CD14-positive monocyte (primary cell): ENCODE measurements around the gene TICAM1. TPM values are rescaled to one million over a fixed set of nuclear protein-coding genes. Genes with fewer than 3 reads are reported as not detected.

Source experiments
- DNase-seq, 3 donors: peaks; one replicate each; pipeline ENCODE4 v3.0.0-alpha.2; 2011 to 2022
- H2AFZ ChIP-seq: 2 replicates; pipeline ENCODE4 v1.6.0; 2012; ENCODE audit warnings: mild to moderate bottlenecking, low read depth, low read length, inconsistent platforms; ENCODE audit not compliant: insufficient read depth, poor library complexity, severe bottlenecking
- H3K27ac ChIP-seq, 2 donors: 1 replicate in 1 of 2; 2 replicates in 1 of 2; pipeline ENCODE4 v1.5.1; 2012 to 2013; ENCODE audit warnings: low read length in 2 of 2, control low read depth in 1 of 2, inconsistent platforms in 1 of 2, low read depth in 1 of 2, mild to moderate bottlenecking in 1 of 2
- H3K27me3 ChIP-seq, 2 donors: one replicate each; pipeline versions ENCODE4 v1.6.0 to v1.6.1; 2011 to 2013; ENCODE audit warnings: low read length in 2 of 2; ENCODE audit not compliant: control insufficient read depth in 2 of 2, insufficient read depth in 2 of 2
- H3K36me3 ChIP-seq, 2 donors: replicated peaks in 1 of 2; 1 replicate in 1 of 2; 2 replicates in 1 of 2; pipeline versions ENCODE4 v1.5.1 to v1.6.1; 2012 to 2013; ENCODE audit warnings: low read length in 2 of 2, control low read depth in 1 of 2, inconsistent platforms in 1 of 2, mild to moderate bottlenecking in 1 of 2; ENCODE audit not compliant: insufficient read depth in 2 of 2, control insufficient read depth in 1 of 2
- H3K4me1 ChIP-seq, 2 donors: 1 replicate in 1 of 2; 2 replicates in 1 of 2; pipeline versions ENCODE4 v1.5.1 to v1.6.1; 2012 to 2013; ENCODE audit warnings: low read length in 2 of 2, control low read depth in 1 of 2, inconsistent platforms in 1 of 2, mild to moderate bottlenecking in 1 of 2, moderate library complexity in 1 of 2; ENCODE audit not compliant: insufficient read depth in 2 of 2, control insufficient read depth in 1 of 2
- H3K4me2 ChIP-seq: replicated peaks from 2 replicates; pipeline ENCODE3; 2012; ENCODE audit warnings: low read length, moderate library complexity, mild to moderate bottlenecking; ENCODE audit not compliant: poor library complexity, severe bottlenecking; ENCODE audit errors: extremely low read depth
- H3K4me3 ChIP-seq, 3 experiments: fragments of 200-600 bp in 1 of 3; sonication (generic) in 1 of 3; replicated peaks in 1 of 3; 1 replicate in 2 of 3; 2 replicates in 1 of 3; pipeline ENCODE4 v1.5.1; 2011 to 2013; ENCODE audit warnings: low read length in 3 of 3, mild to moderate bottlenecking in 3 of 3, control low read depth in 2 of 3, low read depth in 2 of 3, inconsistent platforms in 1 of 3, moderate library complexity in 1 of 3
- H3K79me2 ChIP-seq: 2 replicates; pipeline ENCODE4 v1.6.0; 2012; ENCODE audit warnings: mild to moderate bottlenecking, control low read depth, inconsistent platforms, low read length, moderate library complexity; ENCODE audit not compliant: insufficient read depth
- H3K9ac ChIP-seq: 2 replicates; pipeline ENCODE4 v1.6.0; 2017; ENCODE audit warnings: low read length, mild to moderate bottlenecking; ENCODE audit not compliant: insufficient read depth, poor library complexity, severe bottlenecking
- H3K9me3 ChIP-seq, 2 donors: replicated peaks in 1 of 2; 1 replicate in 1 of 2; 2 replicates in 1 of 2; pipeline versions ENCODE4 v1.5.1 to v1.6.1; 2012 to 2013; ENCODE audit warnings: low read length in 2 of 2, control low read depth in 1 of 2; ENCODE audit not compliant: control insufficient read depth in 1 of 2, insufficient read depth in 1 of 2
- H4K20me1 ChIP-seq: 2 replicates; pipeline ENCODE4 v1.6.0; 2012; ENCODE audit warnings: mild to moderate bottlenecking, low read length, control low read depth, moderate library complexity; ENCODE audit not compliant: insufficient read depth
- H3K27ac Mint-ChIP-seq, 7 donors: one replicate each; pipeline ENCODE4 v1.8.0; 2020; ENCODE audit warnings: mild to moderate bottlenecking in 7 of 7, mixed read lengths in 7 of 7, moderate library complexity in 6 of 7, inconsistent platforms in 2 of 7
- H3K27me3 Mint-ChIP-seq, 3 donors: one replicate each; pipeline ENCODE4 v1.8.0; 2021 to 2022; ENCODE audit warnings: low read depth in 3 of 3, mild to moderate bottlenecking in 3 of 3, mixed read lengths in 3 of 3, moderate library complexity in 3 of 3, inconsistent platforms in 1 of 3
- H3K36me3 Mint-ChIP-seq, 2 donors: one replicate each; pipeline ENCODE4 v1.8.0; 2020; ENCODE audit warnings: mixed read lengths in 2 of 2, inconsistent platforms in 1 of 2, mild to moderate bottlenecking in 1 of 2
- H3K4me1 Mint-ChIP-seq: one replicate; pipeline ENCODE4 v1.8.0; 2020; ENCODE audit warnings: mild to moderate bottlenecking, mixed read lengths
- H3K4me3 Mint-ChIP-seq, 2 donors: one replicate each; pipeline ENCODE4 v1.8.0; 2020; ENCODE audit warnings: mild to moderate bottlenecking in 2 of 2, mixed read lengths in 2 of 2, moderate library complexity in 1 of 2
- H3K9me3 Mint-ChIP-seq, 7 donors: one replicate each; pipeline ENCODE4 v1.8.0; 2020 to 2022; ENCODE audit warnings: mixed read lengths in 7 of 7, mild to moderate bottlenecking in 6 of 7, moderate library complexity in 6 of 7, inconsistent platforms in 2 of 7
- WGBS: methylation state at CpG from one replicate; pipeline ENCODE4 v1.1.5; 2013; ENCODE audit warnings: missing lambda C conversion rate; ENCODE audit not compliant: insufficient coverage; 5-methylcytosine and 5-hydroxymethylcytosine counted together
- intact Hi-C, 2 donors: fragments of 100-400 bp; cut with micrococcal nuclease; formaldehyde crosslinking; loops; one replicate each; pipeline versions ENCODE4 v1.15.0 to v1.15.1; 2023
- polyA plus RNA-seq, 3 donors: library from polyadenylated mRNA; depleted of rRNA in 1 of 3; unstranded in 2 of 3; stranded (reverse) in 1 of 3; fragments of 300-500 nt in 2 of 3; fragments of >200 nt in 1 of 3; fragmentation: Illumina TruSeq in 2 of 3; gene quantifications; 1 replicate in 2 of 3; 2 replicates in 1 of 3; pipeline ENCODE4 v1.2.3, GENCODE V29; 2012 to 2021
- TF ChIP-seq, protein P1 (sequence below): fragments of 200-600 bp; IDR thresholded peaks from one replicate; pipeline ENCODE4 v1.8.0; 2022; ENCODE audit warnings: antibody characterized with exemption, mild to moderate bottlenecking

Gene TICAM1
- polyA plus RNA-seq, 3 donors = 5.9 to 10.7 (median 9.2) TPM

DNA sequence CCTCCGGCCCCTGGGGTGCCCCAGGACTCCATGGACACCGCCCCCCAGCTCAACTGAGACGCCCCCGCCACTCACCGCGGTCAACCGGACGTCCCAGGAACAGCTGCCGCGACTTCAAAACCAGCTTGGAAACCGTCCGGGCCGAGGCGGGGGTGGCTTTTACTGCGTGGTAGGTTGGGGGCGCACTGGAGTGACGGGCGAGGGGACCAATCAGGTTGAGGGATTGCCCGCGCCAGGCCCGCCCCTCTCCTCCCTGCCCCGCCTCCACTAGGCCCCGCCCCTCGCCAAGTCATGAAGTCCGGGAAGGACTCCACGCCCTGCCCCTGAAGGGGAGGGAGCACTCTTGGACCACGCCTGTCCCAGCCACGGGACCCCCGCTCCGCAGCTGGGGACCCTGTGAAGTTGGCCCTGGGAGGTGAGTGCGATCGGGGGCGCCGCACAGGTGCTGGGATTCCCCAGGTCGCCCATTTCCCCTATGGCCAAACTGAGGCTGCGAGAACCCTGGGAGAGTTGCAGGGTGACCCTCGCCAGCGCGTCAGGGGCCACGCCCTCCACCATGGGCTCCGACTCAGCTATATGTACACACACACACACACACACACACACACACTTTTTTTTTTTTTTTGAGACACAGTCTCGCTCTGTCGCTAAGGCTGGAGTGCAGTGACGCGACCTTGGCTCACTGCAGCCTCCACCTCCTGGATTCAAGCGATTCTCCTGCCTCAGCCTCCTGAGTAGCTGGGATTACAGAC, 36.2 kb upstream of the TICAM1 start, which contains the start of gene PLIN3:
Gene PLIN3, minus strand, starts transcription at position 134 of the 752 bp plus-strand sequence. CDS start 6,273 bp downstream, outside the sequence.
- Histone ChIP-seq H3K4me1 (peaks cover 48 to 51% of the 10 kb centered on the region in 2 donors), H4K20me1 (peaks cover 32% of the 10 kb centered on the region), H2AFZ (peak within 1 kb of the TSS; percentile 79), H3K27me3 (no peaks in the 10 kb centered on the region), H3K36me3 (peaks cover 0 to 4% of the 10 kb centered on the region in 2 donors), H3K79me2 (peaks cover 47% of the 10 kb centered on the region), H3K4me2 (peak within 1 kb of the TSS; percentile 92), H3K27ac (peak within 1 kb of the TSS; percentile 71 to 90), H3K9me3 (no peaks in the 10 kb centered on the region), H3K9ac (peak within 1 kb of the TSS; percentile 84), H3K4me3 (peak within 1 kb of the TSS; percentile 67 to 100 (median 92))
- Mint-ChIP-seq H3K36me3 (peaks cover 6 to 20% of the 10 kb centered on the region in 2 donors), H3K4me3 (peak within 1 kb of the TSS; percentile 92 to 94), H3K9me3 (peaks cover 0 to 5% (median 0%) of the 10 kb centered on the region in 7 donors), H3K27ac (peak within 1 kb of the TSS; percentile 86 to 96 (median 93)), H3K27me3 (peaks cover 0 to 4% (median 0%) of the 10 kb centered on the region in 3 donors), H3K4me1 (peaks cover 51% of the 10 kb centered on the region)
- 4% methylated on average over 32 of the region's 46 CpGs for WGBS
- TF ChIP-seq, protein P1, sequence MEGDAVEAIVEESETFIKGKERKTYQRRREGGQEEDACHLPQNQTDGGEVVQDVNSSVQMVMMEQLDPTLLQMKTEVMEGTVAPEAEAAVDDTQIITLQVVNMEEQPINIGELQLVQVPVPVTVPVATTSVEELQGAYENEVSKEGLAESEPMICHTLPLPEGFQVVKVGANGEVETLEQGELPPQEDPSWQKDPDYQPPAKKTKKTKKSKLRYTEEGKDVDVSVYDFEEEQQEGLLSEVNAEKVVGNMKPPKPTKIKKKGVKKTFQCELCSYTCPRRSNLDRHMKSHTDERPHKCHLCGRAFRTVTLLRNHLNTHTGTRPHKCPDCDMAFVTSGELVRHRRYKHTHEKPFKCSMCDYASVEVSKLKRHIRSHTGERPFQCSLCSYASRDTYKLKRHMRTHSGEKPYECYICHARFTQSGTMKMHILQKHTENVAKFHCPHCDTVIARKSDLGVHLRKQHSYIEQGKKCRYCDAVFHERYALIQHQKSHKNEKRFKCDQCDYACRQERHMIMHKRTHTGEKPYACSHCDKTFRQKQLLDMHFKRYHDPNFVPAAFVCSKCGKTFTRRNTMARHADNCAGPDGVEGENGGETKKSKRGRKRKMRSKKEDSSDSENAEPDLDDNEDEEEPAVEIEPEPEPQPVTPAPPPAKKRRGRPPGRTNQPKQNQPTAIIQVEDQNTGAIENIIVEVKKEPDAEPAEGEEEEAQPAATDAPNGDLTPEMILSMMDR = no peak
- intact Hi-C loops = loop anchor here in 1 of 2 donors (5.0 kb wide), 1 partner anchor 35 kb away; the partner anchor contains the start of gene TICAM1
- peak; percentile 89 to 96 (median 95) for DNase-seq

DNA sequence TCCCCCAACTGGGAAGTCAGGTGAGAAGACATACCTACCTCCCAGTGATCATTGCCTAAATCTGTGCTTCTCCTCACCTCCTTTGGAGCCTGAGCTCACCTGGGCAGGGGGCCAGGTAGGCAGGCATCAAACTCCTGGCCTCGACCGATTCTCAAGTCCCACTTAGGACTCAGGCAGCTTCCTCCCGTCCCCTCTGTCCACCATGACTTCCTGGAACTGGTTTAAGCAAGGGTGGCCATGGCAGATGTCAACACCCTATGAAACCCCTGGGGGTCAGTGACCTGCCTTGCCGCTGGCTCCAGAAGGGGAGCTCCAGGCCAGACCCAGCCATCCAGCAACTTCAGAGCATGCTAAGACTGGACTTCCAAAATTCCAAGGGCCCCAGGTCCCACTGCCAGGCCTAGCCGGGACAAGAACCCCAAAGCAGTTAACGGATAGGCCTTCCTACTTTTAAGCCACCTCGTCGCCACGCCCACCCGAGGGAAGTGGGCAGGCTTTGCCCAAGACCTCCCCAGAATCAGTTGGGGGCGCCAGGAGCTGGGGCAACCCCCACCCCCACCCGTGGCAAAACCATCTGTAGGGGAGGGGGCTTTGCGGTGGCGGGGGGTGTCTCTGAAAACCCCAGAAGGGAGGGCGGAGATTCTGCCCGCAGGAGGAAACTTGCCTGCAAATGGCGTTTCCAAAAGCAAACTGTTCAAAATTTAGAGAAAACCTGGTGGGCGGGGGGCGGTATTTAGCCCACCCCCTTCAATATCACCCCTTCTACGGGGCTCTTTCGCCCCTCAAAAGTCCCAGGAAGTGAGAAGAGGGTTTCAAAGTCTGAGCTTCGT, 35.3 kb upstream of the TICAM1 start:
- Mint-ChIP-seq H3K4me3 (peak overlapping the region; percentile 92 to 94), H3K27ac (peak overlapping the region; percentile 86 to 96 (median 93)), H3K36me3 (peaks cover 11 to 29% of the 10 kb centered on the region in 2 donors), H3K4me1 (peaks cover 45% of the 10 kb centered on the region), H3K27me3 (peaks cover 0 to 4% (median 0%) of the 10 kb centered on the region in 3 donors), H3K9me3 (peaks cover 0 to 5% (median 0%) of the 10 kb centered on the region in 7 donors)
- 0% methylated on average over 10 of the region's 22 CpGs for WGBS
- Histone ChIP-seq H2AFZ (peak overlapping the region; percentile 79), H3K4me1 (peaks cover 42 to 47% of the 10 kb centered on the region in 2 donors), H3K9me3 (no peaks in the 10 kb centered on the region), H3K4me2 (peak overlapping the region; percentile 92), H3K27me3 (no peaks in the 10 kb centered on the region), H4K20me1 (peaks cover 41% of the 10 kb centered on the region), H3K4me3 (peak overlapping the region; percentile 67 to 100 (median 92)), H3K79me2 (peaks cover 56% of the 10 kb centered on the region), H3K27ac (peak overlapping the region; percentile 71 to 90), H3K9ac (peak overlapping the region; percentile 84), H3K36me3 (peaks cover 5 to 10% of the 10 kb centered on the region in 2 donors)
- intact Hi-C loops = loop anchor here in 1 of 2 donors (5.0 kb wide), 1 partner anchor 35 kb away; the partner anchor contains the start of gene TICAM1
- peak; percentile 21 to 47 (median 31) for DNase-seq
- TF ChIP-seq, protein P1 = no peak
